Keratinocyte (primary cell): ENCODE results near the gene PPFIA1.

Source experiments
- EZH2 ChIP-seq: IDR thresholded peaks from one replicate; pipeline ENCODE4 v1.6.1; 2012; ENCODE audit warnings: inconsistent platforms, mild to moderate bottlenecking, low read length, moderate library complexity
- TF ChIP-seq, protein P1 (sequence below), 3 experiments: IDR thresholded peaks in 1 of 3; conservative IDR thresholded peaks in 1 of 3; optimal IDR thresholded peaks in 1 of 3; 2 replicates in 2 of 3; 3 replicates in 1 of 3; pipeline versions ENCODE3 to v1.5.1; 2011; ENCODE audit warnings: low read length in 3 of 3, mild to moderate bottlenecking in 3 of 3, moderate library complexity in 2 of 3, control low read depth in 1 of 3, inconsistent platforms in 1 of 3; ENCODE audit not compliant: insufficient read depth in 2 of 3; ENCODE audit errors: extremely low read depth in 1 of 3

DNA sequence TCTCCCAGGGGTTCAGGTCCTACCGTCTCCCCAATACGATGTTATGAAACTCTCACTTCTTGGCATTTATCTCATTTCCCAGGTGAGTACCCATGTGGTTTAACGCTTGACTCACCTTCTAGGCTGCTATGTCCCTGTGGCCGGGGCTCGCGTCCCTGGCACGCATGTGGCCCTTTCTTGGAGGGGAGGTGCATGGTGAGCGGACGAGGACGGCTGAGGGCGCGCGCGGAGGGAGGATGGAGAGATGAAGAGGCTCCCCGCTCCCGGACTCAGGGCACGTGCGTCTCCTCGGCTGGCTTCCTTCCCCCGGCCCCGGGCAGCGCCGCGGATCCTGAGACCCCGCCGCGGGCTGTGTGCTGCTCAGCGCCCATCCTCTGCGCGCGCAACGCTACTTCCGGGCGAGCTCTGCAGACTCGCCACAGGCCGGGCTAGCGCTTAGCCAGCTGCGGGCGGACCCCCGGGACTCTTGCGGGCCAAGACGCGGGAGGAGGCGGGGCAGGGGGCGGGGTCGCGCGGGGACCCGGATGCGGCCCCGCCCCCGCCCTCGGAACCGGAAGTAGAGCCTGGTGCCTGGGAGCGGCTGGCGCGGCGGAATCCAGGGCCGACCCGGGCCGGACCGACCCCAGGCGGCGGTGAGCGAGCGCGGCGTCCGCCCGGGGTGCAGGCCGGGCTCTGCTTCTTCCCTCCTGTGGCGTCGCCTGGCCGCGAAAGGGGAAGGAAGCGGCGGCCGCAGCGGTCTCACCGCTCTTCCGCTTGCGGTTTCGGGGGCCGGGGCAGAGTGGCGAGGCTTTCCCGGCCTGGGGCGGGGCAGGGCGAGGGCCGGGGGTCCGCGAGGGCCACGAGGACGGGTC lies 127.7 kb downstream of the PPFIA1 start, which contains the start of gene CTTN:
- TF ChIP-seq, protein P1, sequence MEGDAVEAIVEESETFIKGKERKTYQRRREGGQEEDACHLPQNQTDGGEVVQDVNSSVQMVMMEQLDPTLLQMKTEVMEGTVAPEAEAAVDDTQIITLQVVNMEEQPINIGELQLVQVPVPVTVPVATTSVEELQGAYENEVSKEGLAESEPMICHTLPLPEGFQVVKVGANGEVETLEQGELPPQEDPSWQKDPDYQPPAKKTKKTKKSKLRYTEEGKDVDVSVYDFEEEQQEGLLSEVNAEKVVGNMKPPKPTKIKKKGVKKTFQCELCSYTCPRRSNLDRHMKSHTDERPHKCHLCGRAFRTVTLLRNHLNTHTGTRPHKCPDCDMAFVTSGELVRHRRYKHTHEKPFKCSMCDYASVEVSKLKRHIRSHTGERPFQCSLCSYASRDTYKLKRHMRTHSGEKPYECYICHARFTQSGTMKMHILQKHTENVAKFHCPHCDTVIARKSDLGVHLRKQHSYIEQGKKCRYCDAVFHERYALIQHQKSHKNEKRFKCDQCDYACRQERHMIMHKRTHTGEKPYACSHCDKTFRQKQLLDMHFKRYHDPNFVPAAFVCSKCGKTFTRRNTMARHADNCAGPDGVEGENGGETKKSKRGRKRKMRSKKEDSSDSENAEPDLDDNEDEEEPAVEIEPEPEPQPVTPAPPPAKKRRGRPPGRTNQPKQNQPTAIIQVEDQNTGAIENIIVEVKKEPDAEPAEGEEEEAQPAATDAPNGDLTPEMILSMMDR (optimal IDR thresholded peaks at IDR 0.05 in 1 of 3, IDR thresholded peaks at IDR 0.05 in 1 of 3, conservative IDR thresholded peaks at IDR 0.05 in 1 of 3; ENCODE audit: extremely low read depth in 1 of 3, insufficient read depth in 2 of 3, low read length in 3 of 3): no peak
- no peak for TF ChIP-seq EZH2
